ENCODE results near the gene C22orf23. TPM values are rescaled to one million over a fixed set of nuclear protein-coding genes. Genes with fewer than 3 reads are reported as not detected.

The C22orf23 gene
- total RNA-seq, 1 donor from 2014 or later = not detected

DNA sequence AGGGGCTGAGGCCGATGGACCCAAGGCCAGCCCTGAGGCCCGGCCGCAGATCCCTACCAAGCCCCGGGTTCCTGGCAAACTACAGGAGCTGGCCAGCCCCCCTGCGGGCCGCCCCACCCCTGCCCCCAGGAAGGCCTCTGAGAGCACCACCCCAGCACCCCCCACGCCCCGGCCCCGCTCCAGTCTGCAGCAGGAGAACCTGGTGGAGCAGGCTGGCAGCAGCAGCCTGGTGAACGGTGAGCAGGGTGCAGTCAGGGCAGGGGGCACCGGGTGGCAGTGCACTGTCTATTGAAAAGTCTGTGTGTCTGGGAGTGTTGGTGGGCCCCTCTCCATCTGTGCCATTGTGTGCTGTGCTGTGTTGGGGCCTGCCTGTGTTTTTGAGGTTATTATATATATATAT lies 31.2 kb downstream of the C22orf23 start:
- peak; percentile 72 for DNase-seq (ENCODE audit: low spot score)

DNA sequence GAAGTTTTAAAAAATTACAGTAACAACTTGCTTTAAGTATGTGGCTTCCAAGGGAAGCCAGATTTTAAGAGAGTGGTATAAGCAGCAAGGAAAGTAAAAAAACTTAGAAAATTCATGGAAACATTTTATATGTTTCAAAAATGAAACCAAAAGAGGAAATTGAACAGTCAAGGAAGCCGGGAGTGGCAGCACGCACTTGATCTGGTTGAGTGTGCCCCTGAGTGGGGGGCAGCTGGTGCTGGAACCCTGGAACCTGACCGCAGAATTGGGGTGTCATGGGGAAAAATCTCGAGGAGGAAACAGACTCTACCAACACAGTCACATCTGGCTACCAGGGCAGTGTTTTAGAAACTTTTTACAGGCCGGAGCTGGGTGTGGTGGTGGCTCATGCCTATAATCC lies 33.3 kb downstream of the C22orf23 start:
- Mint-ChIP-seq H3K27me3 (ENCODE audit: low read depth) (no peaks in the 10 kb centered on the region), H3K9me3 (ENCODE audit: low read depth) (no peaks in the 10 kb centered on the region), H3K27ac (ENCODE audit: unreplicated experiment) (no peak overlapping the region), H3K4me1 (ENCODE audit: low read depth) (peaks cover 3% of the 10 kb centered on the region), H3K4me3 (ENCODE audit: unreplicated experiment) (no peak overlapping the region), H3K36me3 (ENCODE audit: low read depth) (peaks cover 27% of the 10 kb centered on the region)
- TF ChIP-seq, protein P1, sequence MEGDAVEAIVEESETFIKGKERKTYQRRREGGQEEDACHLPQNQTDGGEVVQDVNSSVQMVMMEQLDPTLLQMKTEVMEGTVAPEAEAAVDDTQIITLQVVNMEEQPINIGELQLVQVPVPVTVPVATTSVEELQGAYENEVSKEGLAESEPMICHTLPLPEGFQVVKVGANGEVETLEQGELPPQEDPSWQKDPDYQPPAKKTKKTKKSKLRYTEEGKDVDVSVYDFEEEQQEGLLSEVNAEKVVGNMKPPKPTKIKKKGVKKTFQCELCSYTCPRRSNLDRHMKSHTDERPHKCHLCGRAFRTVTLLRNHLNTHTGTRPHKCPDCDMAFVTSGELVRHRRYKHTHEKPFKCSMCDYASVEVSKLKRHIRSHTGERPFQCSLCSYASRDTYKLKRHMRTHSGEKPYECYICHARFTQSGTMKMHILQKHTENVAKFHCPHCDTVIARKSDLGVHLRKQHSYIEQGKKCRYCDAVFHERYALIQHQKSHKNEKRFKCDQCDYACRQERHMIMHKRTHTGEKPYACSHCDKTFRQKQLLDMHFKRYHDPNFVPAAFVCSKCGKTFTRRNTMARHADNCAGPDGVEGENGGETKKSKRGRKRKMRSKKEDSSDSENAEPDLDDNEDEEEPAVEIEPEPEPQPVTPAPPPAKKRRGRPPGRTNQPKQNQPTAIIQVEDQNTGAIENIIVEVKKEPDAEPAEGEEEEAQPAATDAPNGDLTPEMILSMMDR (IDR thresholded peaks at IDR 0.05) = no peak
- no peak for DNase-seq (ENCODE audit: low spot score)

More for the DNA sequence above, 31.2 kb downstream of the C22orf23 start:
- TF ChIP-seq, protein P1 (IDR thresholded peaks at IDR 0.05) = no peak
- Mint-ChIP-seq H3K4me3 (ENCODE audit: unreplicated experiment) (no peak overlapping the region), H3K27me3 (ENCODE audit: low read depth) (no peaks in the 10 kb centered on the region), H3K4me1 (ENCODE audit: low read depth) (peaks cover 8% of the 10 kb centered on the region), H3K9me3 (ENCODE audit: low read depth) (no peaks in the 10 kb centered on the region), H3K27ac (ENCODE audit: unreplicated experiment) (no peak overlapping the region), H3K36me3 (ENCODE audit: low read depth) (peaks cover 27% of the 10 kb centered on the region)

DNA sequence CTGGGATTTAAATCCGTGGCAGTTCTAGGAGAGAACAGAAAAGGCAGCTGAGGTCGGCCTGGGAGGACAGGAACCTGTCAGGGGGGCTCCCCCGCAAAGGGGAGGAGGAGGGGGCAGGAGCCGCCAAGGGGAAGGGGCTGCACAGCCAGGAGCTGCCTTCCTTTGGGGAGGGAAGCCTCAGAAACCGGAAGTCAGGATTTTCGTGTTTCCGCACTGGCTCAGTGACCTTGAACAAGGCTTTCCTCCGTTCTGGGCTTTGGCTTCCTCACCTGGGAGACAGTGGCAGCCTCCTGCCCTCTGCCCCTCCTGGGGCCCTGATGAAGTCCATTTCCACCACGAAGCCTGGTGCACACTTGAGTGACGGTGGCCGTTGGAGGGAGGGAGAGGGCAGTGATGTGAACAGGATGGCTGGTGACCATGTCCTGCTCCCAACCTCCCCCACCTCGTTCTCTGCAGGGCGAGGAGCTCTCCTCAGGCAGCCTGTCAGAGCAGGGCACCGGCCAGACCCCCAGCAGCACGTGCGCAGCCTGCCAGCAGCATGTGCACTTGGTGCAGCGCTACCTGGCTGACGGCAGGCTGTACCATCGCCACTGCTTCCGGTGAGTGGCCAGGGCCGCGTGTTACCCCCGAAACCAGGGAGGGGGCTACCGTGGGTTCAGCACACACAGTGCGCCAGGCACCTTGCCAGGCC lies 34.7 kb downstream of the C22orf23 start:
- peak; percentile 88 for DNase-seq (ENCODE audit: low spot score)
- H3K4me1 Mint-ChIP-seq (ENCODE audit: low read depth) = no peaks in the 10 kb centered on the region
- no peak overlapping the region for H3K4me3 Mint-ChIP-seq (ENCODE audit: unreplicated experiment)
- no peaks in the 10 kb centered on the region for H3K9me3 Mint-ChIP-seq (ENCODE audit: low read depth)
- TF ChIP-seq, protein P1 (IDR thresholded peaks at IDR 0.05) = no peak
- peaks cover 23% of the 10 kb centered on the region for H3K36me3 Mint-ChIP-seq (ENCODE audit: low read depth)
- H3K27ac Mint-ChIP-seq (ENCODE audit: unreplicated experiment) = no peak overlapping the region
- no peaks in the 10 kb centered on the region for H3K27me3 Mint-ChIP-seq (ENCODE audit: low read depth)

DNA sequence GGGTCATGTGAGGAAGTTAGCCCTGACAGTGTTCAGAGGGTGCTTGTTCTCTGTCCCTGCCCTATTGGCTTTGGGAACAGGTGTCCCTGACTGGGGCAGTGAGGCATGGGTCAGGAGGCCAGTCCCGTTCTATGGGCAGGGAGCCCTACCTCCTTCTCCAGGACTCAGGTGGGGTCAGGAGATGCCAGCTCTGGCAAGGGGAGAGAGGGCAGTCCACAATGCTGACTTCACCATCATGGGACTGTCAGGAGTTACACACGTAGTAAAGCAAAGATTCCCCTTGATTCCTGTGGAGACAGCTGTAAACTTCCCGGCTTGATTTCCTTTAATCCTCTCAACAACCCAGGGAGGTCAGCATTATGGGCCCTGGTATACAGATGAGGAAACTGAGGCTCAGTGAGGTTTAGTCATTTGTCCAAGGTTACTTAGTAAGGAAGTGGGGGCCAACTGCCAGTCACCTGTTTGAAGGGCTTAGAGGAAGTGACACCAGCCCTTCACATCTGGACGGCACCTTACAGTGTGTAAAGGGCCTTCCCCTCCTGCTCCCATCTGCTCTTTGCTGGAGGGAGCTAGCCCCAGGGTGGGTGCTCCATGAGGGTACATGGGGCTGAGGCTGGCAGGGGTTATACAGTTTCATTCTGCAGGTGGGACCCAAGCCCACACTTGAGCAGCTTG lies 35.4 kb downstream of the C22orf23 start:
- Mint-ChIP-seq H3K9me3 (ENCODE audit: low read depth) (no peaks in the 10 kb centered on the region), H3K27me3 (ENCODE audit: low read depth) (no peaks in the 10 kb centered on the region), H3K4me3 (ENCODE audit: unreplicated experiment) (no peak overlapping the region), H3K36me3 (ENCODE audit: low read depth) (peaks cover 24% of the 10 kb centered on the region), H3K27ac (ENCODE audit: unreplicated experiment) (no peak overlapping the region), H3K4me1 (ENCODE audit: low read depth) (no peaks in the 10 kb centered on the region)
- no peak for DNase-seq (ENCODE audit: low spot score)
- TF ChIP-seq, protein P1 (IDR thresholded peaks at IDR 0.05) = no peak

DNA sequence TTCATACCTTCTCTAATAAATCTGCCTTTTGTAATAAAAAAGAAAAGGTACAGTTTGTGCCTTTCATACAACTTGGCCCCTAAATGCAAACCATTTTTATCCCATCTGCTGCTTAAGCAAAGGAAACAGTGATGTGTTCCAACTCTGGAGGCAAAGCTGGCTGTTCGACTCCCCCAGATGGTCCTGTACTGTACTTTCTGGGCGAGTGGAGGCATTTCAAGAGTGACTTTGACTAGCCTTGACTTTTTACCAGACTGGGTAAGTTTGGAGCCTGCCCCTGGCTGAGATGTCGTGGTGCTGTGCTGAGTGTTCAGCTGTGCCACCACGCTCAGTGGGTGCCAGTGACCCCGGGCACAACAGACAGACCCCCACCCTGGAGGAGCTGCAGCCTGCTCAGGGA lies 37.1 kb downstream of the C22orf23 start:
- Mint-ChIP-seq H3K36me3 (ENCODE audit: low read depth) (peaks cover 22% of the 10 kb centered on the region), H3K9me3 (ENCODE audit: low read depth) (no peaks in the 10 kb centered on the region), H3K4me3 (ENCODE audit: unreplicated experiment) (no peak overlapping the region), H3K4me1 (ENCODE audit: low read depth) (peaks cover 7% of the 10 kb centered on the region), H3K27ac (ENCODE audit: unreplicated experiment) (no peak overlapping the region), H3K27me3 (ENCODE audit: low read depth) (no peaks in the 10 kb centered on the region)
- no peak for DNase-seq (ENCODE audit: low spot score)
- TF ChIP-seq, protein P1 (IDR thresholded peaks at IDR 0.05) = no peak
